Measurements from ENCODE around the gene SLC24A4. TPM values are rescaled to one million over a fixed set of nuclear protein-coding genes. Genes with fewer than 3 reads are reported as not detected.

Gene SLC24A4, protein sequence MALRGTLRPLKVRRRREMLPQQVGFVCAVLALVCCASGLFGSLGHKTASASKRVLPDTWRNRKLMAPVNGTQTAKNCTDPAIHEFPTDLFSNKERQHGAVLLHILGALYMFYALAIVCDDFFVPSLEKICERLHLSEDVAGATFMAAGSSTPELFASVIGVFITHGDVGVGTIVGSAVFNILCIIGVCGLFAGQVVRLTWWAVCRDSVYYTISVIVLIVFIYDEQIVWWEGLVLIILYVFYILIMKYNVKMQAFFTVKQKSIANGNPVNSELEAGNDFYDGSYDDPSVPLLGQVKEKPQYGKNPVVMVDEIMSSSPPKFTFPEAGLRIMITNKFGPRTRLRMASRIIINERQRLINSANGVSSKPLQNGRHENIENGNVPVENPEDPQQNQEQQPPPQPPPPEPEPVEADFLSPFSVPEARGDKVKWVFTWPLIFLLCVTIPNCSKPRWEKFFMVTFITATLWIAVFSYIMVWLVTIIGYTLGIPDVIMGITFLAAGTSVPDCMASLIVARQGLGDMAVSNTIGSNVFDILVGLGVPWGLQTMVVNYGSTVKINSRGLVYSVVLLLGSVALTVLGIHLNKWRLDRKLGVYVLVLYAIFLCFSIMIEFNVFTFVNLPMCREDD
- under 1 TPM; 0.05 to 0.22 (median 0.11) TPM for polyA plus RNA-seq

GRCh38 chr14:92323011-92323915 is at the start of gene SLC24A4:
SLC24A4 (plus strand) TSS chr14:92323165; CDS start chr14:92323831, 666 bp downstream.
- WGBS, 3 donors = 1% methylated on average over 84 to 117 of the region's 117 CpGs
- no peak within 1 kb of the TSS for H3K27ac ChIP-seq (ENCODE audit: low read depth, low read length)

GRCh38 chr14:92273166-92273565 is 49.8 kb upstream of the SLC24A4 start:
- H3K27ac ChIP-seq (ENCODE audit: low read depth, low read length) = no peak overlapping the region
- 57 to 69% (median 58%) methylated on average over 2 of the region's 2 CpGs for WGBS, 3 donors

DNA sequence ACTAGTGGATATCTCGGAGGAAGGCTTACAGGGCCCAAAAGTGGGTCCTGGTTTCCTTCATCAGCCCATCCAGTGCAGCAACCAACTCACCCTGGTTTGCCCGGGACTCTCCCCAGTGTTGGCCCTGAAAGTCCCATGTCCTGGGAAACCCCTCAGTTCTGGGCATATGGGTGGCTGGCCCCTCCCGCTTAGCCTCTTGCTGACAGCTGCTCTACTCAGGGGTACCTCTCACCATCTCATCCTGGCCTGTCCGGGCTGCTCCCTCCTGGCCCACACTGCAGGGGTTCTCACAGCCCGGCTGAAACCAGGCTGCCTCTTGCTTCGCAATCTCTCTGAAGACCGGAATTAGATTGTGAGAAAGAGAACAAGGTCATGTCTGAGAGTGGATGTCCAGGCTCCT is 48.9 kb upstream of the SLC24A4 start:
- H3K27ac ChIP-seq (ENCODE audit: low read depth, low read length) = no peak overlapping the region
- 77 to 89% (median 82%) methylated on average over 7 of the region's 7 CpGs for WGBS, 3 donors

DNA sequence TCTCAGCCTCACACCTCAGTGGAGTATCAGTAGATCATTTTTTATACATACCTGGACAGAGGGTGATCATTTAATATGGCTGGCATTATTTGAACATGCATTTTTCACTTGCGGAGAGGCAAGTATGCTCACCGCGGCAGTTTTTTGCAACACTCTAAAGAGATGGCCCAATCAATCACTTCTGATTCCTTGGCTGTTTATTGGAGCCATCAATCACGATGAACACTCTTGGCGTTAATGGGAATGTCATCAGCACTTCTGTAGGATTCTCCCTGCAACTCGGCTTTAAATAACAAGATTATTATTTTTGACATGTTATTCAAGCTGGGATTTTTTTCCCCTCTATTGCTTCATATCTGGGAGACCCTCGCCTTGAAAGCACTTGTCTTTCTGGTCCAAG is 46.9 kb upstream of the SLC24A4 start:
- 32 to 78% (median 68%) methylated on average over 7 of the region's 7 CpGs for WGBS, 3 donors
- no peak overlapping the region for H3K27ac ChIP-seq (ENCODE audit: low read depth, low read length)

DNA sequence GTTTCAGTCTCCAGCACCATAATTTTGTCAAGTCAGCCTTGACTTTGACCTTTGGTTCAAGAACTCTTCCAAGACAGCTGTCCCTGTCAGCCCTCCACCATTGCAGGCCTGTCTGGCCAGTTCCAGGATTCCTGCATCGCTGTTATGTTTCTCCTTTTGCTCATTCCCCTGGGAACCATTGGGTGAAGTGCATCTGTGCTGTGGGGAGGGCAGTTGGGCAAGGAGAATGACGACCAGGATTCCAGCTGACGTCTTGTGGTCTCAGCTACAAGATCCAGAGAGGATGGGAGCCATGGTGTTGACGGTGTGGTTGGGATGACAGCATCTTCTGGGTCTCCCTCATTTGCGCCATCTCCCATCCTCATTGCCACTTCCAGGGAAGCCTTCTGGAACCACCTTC is 45.9 kb upstream of the SLC24A4 start:
- WGBS, 3 donors = 74 to 86% (median 78%) methylated on average over 5 of the region's 5 CpGs
- no peak overlapping the region for H3K27ac ChIP-seq (ENCODE audit: low read depth, low read length)

- no peak overlapping the region for H3K27ac ChIP-seq (ENCODE audit: low read depth, low read length)
- 68 to 90% (median 78%) methylated on average over 4 of the region's 4 CpGs for WGBS, 3 donors
Observed at GRCh38 chr14:92280554-92281262, 42.3 kb upstream of the SLC24A4 start.

DNA sequence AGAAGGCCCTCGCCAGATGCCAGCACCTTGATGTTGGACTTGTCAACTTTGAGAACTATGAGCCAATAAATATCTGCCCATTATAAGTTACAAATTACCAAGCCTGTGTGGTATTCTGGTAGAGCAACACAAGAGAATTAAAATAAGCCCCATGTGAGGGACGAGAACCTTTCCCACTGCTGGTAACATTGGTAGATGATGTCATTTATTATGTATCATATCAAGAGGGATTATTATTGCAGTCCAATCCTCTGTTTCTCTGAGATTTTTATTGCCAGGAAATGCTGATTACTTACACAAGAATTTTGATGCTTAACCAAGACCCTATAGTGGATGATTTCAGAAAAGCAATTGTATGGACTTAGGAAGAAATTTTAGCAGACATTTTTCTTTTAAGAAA is 40.3 kb upstream of the SLC24A4 start:
- H3K27ac ChIP-seq (ENCODE audit: low read depth, low read length) = no peak overlapping the region
- 77 to 98% (median 96%) methylated on average over 2 of the region's 2 CpGs for WGBS, 3 donors

DNA sequence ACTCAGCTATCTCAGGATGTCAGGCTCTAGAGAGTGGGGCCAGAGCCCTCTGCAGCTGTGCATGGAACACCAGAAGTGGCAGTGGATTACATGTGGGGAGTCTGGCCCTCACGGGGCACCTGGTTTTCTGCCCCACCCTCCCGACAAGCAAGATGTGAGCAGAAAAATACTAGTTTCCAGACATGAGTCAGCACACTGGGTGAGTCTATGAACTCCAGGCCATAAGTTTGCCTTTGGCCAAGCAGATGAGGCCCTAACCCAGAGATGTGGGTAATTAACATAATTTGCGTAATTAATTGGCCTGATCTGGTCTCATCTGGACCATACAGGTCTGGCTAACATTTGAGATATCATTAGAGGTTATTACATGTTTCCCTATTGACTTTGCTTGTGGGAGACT is 37.7 kb upstream of the SLC24A4 start:
- 74 to 92% (median 84%) methylated on average over 3 of the region's 3 CpGs for WGBS, 3 donors
- H3K27ac ChIP-seq (ENCODE audit: low read depth, low read length) = no peak overlapping the region

DNA sequence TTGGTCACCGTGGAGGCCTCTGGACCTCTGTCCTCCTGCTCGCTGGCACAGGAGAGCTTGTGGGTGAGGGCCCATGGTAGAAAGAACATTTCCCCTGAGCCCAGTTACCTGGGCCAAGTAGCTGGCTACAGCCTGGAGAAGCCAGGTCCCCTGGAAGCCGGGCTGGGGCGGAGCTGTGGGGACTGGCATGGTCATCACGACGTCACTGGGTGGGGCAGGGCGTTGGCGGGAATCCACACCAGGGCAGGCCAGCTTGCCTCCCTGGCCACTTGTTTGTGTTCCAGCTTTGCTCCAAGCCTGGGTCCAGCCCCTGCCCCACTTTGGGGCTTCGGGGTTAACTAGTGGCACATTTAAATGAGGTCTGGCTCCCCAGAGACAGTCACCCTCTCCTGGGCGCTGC is 35.0 kb upstream of the SLC24A4 start:
- H3K27ac ChIP-seq (ENCODE audit: low read depth, low read length) = no peak overlapping the region
- 78 to 92% (median 83%) methylated on average over 10 of the region's 10 CpGs for WGBS, 3 donors

DNA sequence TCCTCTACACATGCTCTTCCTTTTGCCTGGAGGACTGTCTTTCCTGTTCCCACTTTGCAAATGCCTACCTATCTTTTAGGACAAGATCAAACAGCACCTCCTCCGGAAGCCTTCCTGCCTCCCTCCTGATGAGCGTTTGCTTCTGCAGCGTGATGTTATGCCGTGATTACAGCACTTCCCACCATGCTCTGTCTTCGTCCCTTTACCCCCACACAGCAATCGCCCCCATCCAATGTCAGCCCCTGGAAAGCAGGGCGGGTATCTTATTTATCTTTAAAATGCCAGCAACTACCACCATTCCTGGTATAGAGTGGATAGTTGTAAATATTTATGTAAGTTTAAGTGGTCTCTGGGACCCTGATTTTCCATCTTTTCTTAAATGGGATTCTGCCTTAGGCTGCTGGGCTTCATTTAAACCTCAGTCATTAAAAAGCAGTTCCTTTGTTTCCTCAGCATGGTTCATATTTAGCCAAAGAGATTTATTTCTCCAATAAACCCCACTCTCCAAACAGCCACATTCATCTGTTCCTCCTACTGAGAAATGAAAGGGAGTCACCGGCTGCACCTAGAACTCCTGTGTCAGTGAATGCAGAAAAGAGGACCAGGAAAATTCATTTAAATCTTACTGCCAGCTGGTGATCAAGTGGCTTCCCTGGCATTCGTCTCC is 33.8 kb upstream of the SLC24A4 start:
- 34 to 49% (median 49%) methylated on average over 9 of the region's 9 CpGs for WGBS, 3 donors
- H3K27ac ChIP-seq (ENCODE audit: low read depth, low read length) = no peak overlapping the region

- WGBS, 3 donors = 41 to 86% (median 78%) methylated on average over 2 of the region's 2 CpGs
- H3K27ac ChIP-seq (ENCODE audit: low read depth, low read length) = no peak overlapping the region
Observed at GRCh38 chr14:92292673-92293072, 30.3 kb upstream of the SLC24A4 start.

DNA sequence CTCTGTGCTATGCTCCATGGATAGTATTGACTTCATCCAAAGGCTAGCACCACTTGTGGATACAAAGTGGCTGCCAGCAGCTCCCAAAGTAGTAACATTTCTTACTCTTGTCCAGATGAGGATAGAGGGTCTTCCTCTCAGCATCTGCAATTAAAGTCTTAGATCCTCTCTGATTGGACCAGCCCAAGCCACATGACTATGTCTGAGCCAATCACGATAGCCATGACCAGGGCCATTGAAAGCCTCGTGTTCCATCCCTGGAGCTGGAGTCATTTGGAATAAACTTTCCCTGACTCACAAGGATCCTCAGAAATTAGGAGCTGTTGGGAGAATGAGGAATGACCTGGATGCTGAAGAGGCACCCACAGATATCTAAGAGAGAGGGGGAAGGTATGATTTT is 28.5 kb upstream of the SLC24A4 start:
- 75 to 82% (median 76%) methylated on average over 2 of the region's 2 CpGs for WGBS, 3 donors
- H3K27ac ChIP-seq (ENCODE audit: low read depth, low read length) = no peak overlapping the region

DNA sequence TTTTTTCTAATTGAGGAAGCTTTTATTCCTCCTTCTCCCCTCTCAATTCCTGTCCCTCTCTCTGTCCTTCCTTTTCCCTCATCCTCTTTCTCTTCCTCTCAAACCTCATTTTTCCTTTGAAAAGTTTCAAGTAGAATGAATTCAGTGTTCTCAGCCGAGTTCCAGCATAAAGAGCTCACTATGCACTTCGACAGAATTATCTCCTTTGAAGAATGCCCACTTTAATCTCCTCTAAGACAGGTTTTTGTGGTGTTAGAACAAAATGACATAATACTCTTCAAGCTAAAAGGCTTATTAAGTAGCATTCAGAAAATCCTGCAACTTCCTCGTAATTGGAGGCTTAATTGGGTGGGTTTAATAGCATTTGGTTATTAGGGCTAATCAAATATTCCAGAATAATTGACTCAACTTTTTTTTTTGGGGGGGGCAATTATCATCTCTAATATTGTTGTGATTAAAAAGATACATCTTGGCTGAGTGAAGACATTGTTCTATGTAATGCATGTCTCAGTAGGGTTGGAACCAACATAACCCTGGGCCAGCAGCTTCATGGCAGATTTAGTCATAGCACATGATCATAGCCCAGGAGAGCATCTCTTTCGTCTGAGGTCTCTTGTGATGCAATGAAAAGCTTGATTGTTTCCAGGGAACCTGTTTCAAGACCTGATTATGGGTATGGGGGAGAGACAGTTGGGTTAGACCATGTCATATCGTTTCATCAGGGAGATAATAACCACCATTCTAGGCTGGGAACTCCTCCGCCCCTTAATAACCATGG is 25.0 kb upstream of the SLC24A4 start:
- 57 to 83% (median 75%) methylated on average over 6 of the region's 6 CpGs for WGBS, 3 donors
- no peak overlapping the region for H3K27ac ChIP-seq (ENCODE audit: low read depth, low read length)

DNA sequence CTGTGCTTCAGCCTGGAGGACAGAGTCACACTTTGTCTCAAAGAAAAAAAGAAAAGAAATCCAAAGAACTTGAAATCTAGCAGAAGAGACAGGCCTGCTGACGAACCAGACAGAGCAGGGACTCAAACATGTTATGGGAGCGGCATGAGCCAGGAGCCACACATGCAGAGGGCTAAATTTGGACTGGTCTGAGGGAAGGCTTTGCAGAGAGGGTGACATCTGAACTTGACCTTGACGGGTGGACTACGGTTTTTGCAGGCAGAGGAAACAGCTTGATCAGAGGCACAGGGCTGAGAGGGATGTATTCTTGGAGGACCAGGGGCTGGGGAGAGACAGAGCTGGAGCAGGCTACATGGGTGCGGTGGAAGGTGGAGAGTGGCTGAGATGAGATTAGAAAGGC is 20.5 kb upstream of the SLC24A4 start:
- WGBS, 3 donors = 55 to 72% (median 61%) methylated on average over 5 of the region's 5 CpGs
- no peak overlapping the region for H3K27ac ChIP-seq (ENCODE audit: low read depth, low read length)

- WGBS, 3 donors = 63 to 68% (median 66%) methylated on average over 8 of the region's 8 CpGs
- no peak overlapping the region for H3K27ac ChIP-seq (ENCODE audit: low read depth, low read length)
Observed at GRCh38 chr14:92308716-92309115, 14.2 kb upstream of the SLC24A4 start.

DNA sequence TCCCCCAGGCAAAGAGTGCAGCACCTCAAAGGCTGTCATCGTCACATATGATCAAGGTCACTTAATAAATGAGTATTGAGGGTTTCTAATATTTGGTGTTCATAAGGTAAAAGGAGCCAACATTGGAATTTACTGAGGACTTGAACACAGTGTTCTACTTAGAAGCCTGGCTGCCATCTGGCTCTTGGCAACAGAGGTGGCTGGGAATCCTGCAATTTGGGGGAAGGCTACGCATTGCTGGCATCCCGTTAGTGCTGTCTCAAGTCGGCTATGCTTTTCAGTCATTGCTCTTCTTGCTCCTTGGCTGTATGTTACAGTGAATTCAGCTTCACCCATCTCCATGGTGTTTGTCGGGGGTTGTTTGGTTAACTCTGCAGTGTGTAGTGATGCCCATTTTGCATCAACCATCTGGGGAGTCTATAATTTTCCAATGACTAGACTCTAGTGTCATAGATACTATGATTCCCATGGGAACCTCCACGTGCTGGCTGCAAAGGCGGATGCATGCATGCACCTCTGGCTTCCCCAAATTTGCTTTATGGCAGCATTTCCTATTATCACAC is 12.9 kb upstream of the SLC24A4 start:
- no peak overlapping the region for H3K27ac ChIP-seq (ENCODE audit: low read depth, low read length)
- 67 to 78% (median 72%) methylated on average over 7 of the region's 7 CpGs for WGBS, 3 donors
